Spleen (tissue), 7 donors: ENCODE measurements around the gene HLCS.

ENCODE experiments used
- POLR2A ChIP-seq, 3 donors: fragments of 450-650 bp; IDR thresholded peaks; one replicate each; pipeline ENCODE4 v1.5.1; 2017; ENCODE audit warnings: antibody characterized with exemption in 3 of 3, mild to moderate bottlenecking in 1 of 3
- POLR2AphosphoS5 ChIP-seq, 3 donors: sonication (generic); formaldehyde crosslinking; IDR thresholded peaks; one replicate each; pipeline ENCODE4 v1.5.1; 2017; ENCODE audit warnings: antibody characterized with exemption in 3 of 3
- TF ChIP-seq, protein P1 (sequence below), 11 experiments: fragments of 200-600 bp in 7 of 11; fragments of 450-650 bp in 4 of 11; sonication (generic) in 4 of 11; IDR thresholded peaks in 8 of 11; conservative IDR thresholded peaks in 3 of 11; 1 replicate in 7 of 11; 2 replicates in 4 of 11; pipeline versions ENCODE4 v1.4.0 to v1.8.0; 2016 to 2021; ENCODE audit warnings: antibody characterized with exemption in 11 of 11, inconsistent platforms in 4 of 11, mild to moderate bottlenecking in 1 of 11
- donor health status: DM: no; HTN: no; CAD: no; lungs with moderate emphysema.
- donor health status: DM: no; HTN: no; CAD: no.
- donor health status: DM: no; HTN: no; CAD: no.

DNA sequence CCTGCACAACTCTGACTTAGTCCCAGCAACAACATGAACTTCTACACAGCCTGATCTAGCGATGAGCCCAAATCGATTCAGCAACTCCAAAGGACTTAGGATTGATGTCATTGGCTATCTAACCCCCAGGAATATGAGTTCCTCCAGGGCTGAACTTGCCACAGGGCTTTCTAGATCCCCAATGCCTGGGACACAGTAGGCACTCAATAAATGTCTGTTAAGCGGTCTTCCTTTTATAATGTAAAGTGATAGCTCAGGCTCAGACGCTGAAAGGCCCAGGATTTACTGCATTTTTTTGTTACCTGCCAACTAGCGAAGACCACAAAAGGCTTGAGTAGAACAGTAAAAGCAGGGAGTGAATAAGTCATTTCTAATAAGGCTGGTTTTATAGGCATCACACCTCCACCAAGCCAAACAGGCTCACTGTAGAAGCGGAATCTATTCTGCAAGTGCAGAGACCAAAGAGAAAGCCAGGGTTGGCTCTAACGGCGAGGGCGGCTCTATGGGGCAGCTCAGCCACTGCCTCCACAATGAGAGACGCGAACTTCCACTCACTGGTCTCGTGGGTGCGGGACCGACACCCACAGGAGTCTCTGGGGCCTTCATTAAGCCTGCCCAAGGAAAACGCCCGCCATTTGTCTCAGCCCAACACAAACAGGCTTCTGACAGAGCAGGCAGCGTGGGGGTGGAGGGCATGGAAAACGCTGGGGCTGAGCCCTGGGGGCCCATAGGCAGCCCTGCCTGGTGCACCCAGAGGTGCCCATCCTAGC is 52.0 kb downstream of the HLCS start:
- TF ChIP-seq POLR2A (IDR thresholded peaks at IDR 0.05) = no peak
- no peak for TF ChIP-seq POLR2AphosphoS5 (IDR thresholded peaks at IDR 0.05)
- TF ChIP-seq, protein P1, sequence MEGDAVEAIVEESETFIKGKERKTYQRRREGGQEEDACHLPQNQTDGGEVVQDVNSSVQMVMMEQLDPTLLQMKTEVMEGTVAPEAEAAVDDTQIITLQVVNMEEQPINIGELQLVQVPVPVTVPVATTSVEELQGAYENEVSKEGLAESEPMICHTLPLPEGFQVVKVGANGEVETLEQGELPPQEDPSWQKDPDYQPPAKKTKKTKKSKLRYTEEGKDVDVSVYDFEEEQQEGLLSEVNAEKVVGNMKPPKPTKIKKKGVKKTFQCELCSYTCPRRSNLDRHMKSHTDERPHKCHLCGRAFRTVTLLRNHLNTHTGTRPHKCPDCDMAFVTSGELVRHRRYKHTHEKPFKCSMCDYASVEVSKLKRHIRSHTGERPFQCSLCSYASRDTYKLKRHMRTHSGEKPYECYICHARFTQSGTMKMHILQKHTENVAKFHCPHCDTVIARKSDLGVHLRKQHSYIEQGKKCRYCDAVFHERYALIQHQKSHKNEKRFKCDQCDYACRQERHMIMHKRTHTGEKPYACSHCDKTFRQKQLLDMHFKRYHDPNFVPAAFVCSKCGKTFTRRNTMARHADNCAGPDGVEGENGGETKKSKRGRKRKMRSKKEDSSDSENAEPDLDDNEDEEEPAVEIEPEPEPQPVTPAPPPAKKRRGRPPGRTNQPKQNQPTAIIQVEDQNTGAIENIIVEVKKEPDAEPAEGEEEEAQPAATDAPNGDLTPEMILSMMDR (IDR thresholded peaks at IDR 0.05 in 8 of 11, conservative IDR thresholded peaks at IDR 0.05 in 3 of 11) = no peak
